Measurements from ENCODE around the gene HES6.

Gene HES6

DNA sequence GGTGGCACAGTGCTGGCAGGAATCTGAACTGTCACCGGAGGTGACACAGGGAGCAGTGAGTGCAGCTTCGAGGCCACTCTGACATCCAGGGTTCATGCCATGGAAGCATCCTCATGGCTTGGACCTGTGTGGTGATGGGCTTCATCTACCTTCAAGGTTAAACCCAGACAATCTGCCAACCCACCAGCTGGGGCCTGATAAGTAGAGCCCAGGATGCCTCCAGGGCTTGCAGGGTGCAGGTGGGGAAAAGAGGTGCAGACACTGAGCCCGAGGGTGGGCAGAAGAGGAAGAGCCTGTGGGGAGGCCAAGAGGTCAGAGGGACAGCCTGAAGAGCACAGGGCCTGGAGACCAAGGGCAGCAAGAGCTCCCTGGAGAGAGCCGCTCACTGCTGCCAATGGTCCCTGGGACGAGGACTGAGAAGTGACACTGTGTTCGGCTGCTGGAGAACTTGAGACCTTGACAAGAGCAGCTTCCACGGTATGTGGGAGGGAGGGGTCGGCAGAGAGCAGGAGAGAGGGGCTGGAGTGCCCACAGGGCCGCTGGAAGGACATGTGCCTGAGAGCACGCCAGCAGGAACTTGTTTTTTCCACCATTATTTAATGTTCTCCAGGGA lies 8.1 kb upstream of the HES6 start:
- no peak for DNase-seq
- Histone ChIP-seq H3K9me3 (no peaks in the 10 kb centered on the region), H3K4me1 (peaks cover 10% of the 10 kb centered on the region), H3K36me3 (peaks cover 13% of the 10 kb centered on the region), H3K4me3 (ENCODE audit: low read depth, low read length) (no peak overlapping the region), H3K27me3 (no peaks in the 10 kb centered on the region)
- TF ChIP-seq, protein P1, sequence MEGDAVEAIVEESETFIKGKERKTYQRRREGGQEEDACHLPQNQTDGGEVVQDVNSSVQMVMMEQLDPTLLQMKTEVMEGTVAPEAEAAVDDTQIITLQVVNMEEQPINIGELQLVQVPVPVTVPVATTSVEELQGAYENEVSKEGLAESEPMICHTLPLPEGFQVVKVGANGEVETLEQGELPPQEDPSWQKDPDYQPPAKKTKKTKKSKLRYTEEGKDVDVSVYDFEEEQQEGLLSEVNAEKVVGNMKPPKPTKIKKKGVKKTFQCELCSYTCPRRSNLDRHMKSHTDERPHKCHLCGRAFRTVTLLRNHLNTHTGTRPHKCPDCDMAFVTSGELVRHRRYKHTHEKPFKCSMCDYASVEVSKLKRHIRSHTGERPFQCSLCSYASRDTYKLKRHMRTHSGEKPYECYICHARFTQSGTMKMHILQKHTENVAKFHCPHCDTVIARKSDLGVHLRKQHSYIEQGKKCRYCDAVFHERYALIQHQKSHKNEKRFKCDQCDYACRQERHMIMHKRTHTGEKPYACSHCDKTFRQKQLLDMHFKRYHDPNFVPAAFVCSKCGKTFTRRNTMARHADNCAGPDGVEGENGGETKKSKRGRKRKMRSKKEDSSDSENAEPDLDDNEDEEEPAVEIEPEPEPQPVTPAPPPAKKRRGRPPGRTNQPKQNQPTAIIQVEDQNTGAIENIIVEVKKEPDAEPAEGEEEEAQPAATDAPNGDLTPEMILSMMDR (IDR thresholded peaks at IDR 0.05; ENCODE audit: low read depth, low read length): no peak

DNA sequence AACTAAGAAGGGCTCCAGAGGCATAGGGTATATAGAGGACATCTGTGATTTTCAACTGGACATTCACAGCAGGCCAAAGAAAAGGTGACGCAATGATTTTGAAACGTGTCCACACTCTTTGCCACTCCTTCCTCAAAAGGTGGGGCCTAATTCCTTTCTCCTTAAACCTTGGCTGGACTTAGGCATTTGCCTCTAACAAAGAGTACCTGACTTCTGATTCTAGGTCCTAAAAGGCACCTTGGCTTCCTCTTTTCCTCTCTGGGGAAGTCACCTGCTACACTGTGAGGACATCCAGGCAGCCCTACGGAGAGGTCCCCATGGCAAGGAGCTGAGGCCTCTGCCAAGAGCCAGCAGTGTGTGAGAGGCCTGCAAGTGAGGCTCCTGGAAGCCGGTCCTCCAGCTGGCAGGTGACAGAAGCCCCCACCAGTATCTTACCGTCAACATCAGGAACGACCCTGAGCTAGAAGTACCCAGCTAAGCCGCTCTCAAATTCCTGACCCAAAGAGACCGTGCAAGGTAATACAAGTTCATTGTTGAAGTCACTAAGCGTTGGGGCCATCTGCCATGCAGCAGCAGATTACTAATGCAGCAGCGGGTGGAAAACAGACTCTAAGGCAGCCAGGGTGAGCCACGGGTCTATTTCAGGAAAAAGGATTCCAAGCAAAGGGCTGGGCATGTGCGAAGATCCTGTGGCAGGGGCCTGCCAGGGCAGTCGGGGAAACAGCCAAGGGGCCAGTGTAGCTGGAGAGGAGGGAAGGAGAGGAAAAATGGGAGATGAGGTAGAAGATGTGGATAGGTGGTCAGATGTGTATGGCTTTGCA lies 7.4 kb upstream of the HES6 start:
- DNase-seq: no peak
- Histone ChIP-seq H3K4me3 (ENCODE audit: low read depth, low read length) (no peak overlapping the region), H3K27me3 (no peaks in the 10 kb centered on the region), H3K36me3 (peaks cover 6% of the 10 kb centered on the region), H3K4me1 (peaks cover 17% of the 10 kb centered on the region), H3K9me3 (no peaks in the 10 kb centered on the region)
- TF ChIP-seq, protein P1 (IDR thresholded peaks at IDR 0.05; ENCODE audit: low read depth, low read length): no peak

DNA sequence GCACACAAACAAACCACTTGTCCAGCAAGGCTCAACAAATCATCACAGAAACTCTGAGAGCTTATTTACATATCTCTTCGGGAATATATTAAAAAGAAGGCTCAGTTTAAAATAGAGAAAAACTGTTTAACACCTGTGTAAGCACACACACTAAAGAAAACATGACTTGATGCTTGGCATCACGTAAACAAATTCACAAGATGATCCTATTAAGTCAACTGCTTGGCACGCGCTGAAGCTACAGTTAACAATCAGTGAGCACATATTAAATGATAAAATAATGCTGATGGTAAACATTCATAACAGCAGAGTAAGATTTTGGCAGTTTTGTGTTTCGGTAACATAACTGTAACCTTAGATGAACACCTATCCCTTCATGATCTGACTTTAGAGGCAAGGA lies 4.3 kb upstream of the HES6 start:
- Histone ChIP-seq H3K4me1 (peaks cover 25% of the 10 kb centered on the region), H3K4me3 (ENCODE audit: low read depth, low read length) (no peak overlapping the region), H3K27me3 (no peaks in the 10 kb centered on the region), H3K36me3 (no peaks in the 10 kb centered on the region; the same call in 1 of the 2 replicates), H3K9me3 (no peaks in the 10 kb centered on the region)
- TF ChIP-seq, protein P1 (IDR thresholded peaks at IDR 0.05; ENCODE audit: low read depth, low read length): no peak
- no peak for DNase-seq

DNA sequence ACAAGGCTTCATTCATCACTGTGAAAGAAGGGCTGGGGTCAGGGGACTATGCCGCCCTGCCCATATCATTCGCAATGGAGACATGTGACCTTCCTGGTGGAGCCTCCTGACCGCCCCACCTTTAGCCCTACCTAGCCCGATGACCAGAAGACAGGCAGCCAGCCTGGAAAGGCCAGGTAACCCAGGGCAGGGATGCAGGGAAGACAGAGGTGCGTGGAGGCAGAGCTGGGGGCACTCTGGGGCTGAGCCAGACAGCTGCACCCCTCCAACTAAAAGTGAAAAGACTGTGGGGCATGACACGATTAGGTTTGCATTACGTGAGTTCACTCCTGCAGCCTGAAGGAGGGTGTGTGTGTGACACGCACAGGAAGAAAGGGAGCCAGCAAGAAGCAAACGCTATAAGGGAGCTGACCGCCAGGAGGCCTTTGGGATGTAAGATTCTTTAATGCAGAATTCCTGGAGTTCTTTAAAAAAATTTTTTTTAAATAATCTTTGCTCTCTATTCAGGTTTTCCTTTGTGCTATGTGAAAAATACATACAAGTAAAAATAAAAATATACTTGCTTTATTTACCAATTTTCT lies 3.7 kb upstream of the HES6 start:
- TF ChIP-seq, protein P1 (IDR thresholded peaks at IDR 0.05; ENCODE audit: low read depth, low read length): 0 out of 2 replicates have a peak, but pooled peaks have one; percentile 32
- peaks cover 25% of the 10 kb centered on the region for H3K4me1 ChIP-seq
- H3K4me3 ChIP-seq (ENCODE audit: low read depth, low read length): no peak overlapping the region
- no peak for DNase-seq
- no peaks in the 10 kb centered on the region for H3K36me3 ChIP-seq
- H3K9me3 ChIP-seq: no peaks in the 10 kb centered on the region
- no peaks in the 10 kb centered on the region for H3K27me3 ChIP-seq

DNA sequence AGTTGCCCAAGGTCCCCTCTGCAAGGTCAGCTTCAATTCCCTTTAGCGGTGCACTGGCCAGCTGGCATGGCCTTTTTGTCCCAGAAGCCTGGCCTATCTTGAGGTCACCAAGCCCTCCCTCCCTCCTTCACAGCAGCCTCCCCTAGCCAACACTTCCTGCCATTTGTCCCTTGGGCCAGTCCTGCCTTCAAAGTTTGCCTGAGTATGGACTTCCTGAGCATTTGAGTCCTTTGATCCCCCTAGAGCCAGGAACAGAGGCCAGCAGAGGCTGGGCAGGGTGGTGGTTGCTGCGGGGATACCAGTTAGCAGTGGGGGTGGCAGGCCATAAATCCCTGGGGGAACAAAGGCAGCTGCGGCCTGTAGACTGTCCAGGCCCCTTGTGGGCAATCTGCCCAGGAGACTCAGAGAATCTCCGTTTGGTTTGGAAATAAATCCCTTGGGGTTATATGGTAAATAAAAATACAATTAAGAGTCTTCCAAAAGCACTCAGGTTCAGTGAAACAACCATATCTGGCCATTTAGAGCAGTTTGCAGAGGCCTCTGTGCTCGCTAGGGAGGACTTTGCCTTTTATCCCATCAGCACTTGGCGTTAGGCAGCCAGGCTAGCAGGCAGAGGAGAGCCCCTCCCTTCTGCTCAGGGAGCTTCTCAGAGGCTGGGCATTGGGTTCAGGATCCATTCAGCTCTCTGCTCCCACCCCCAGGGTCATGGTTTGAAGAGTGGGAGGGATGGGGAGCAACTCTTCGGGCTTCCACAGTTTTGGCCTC lies 3.1 kb upstream of the HES6 start:
- TF ChIP-seq, protein P1 (IDR thresholded peaks at IDR 0.05; ENCODE audit: low read depth, low read length): 0 out of 2 replicates have a peak, but pooled peaks have one; percentile 2
- Histone ChIP-seq H3K27me3 (no peaks in the 10 kb centered on the region), H3K4me1 (peaks cover 25% of the 10 kb centered on the region), H3K36me3 (no peaks in the 10 kb centered on the region), H3K9me3 (no peaks in the 10 kb centered on the region), H3K4me3 (ENCODE audit: low read depth, low read length) (no peak overlapping the region)
- DNase-seq: peak; percentile 96

Measured in BE2C (cell line).